A549 (cell line): ENCODE results near the gene IQSEC2. TPM values are rescaled to one million over a fixed set of nuclear protein-coding genes. Genes with fewer than 3 reads are reported as not detected.

Experiments used
- ATAC-seq, 2 experiments: fragments of 200-7000 bp in 1 of 2; fragments of >200 bp in 1 of 2; cut with Nextera tagmentation in 1 of 2; cut with Tn5 transposase in 1 of 2; 3 replicates each; pipeline versions ENCODE4 v1.8.0 to v1.9.1; 2018 to 2020; ENCODE audit warnings: mild to moderate bottlenecking in 1 of 2, moderate library complexity in 1 of 2
- CTCF ChIA-PET: fragments of 300-600 bp; sonication (Branson Sonifier 250); formaldehyde crosslinking; extraction: SDS; loops from one replicate; lab custom pipeline; 2021; ENCODE audit warnings: antibody characterized with exemption, inconsistent platforms; lab: Yijun Ruan, JAX
- POLR2A ChIA-PET: fragments of 350-600 bp; formaldehyde crosslinking; extraction: SDS; loops from one replicate; lab custom pipeline; 2021; ENCODE audit warnings: antibody characterized with exemption, inconsistent platforms; lab: Yijun Ruan, JAX
- DNase-seq, 2 experiments: peaks; one replicate each; pipeline versions ENCODE4 v3.0.0 to v3.0.0-alpha.2; 2011 to 2016; ENCODE audit warnings: low read depth in 1 of 2, low spot score in 1 of 2
- FAIRE-seq: peaks from 2 replicates; lab custom pipeline; 2011; peaks lifted over from hg19 to GRCh38; lab: Jason Lieb, UNC
- H3K27ac ChIP-seq, 2 experiments: fragments of >200 bp; sonication (Bioruptor Twin); formaldehyde crosslinking; 3 replicates each; pipeline ENCODE4 v1.5.1; 2016 to 2017
- H3K4me1 ChIP-seq: fragments of >200 bp; sonication (Bioruptor Twin); formaldehyde crosslinking; 3 replicates; pipeline ENCODE4 v1.6.1; 2016
- H3K4me2 ChIP-seq: fragments of >200 bp; sonication (Bioruptor Twin); formaldehyde crosslinking; 3 replicates; pipeline ENCODE4 v1.6.1; 2016
- H3K4me3 ChIP-seq: fragments of >200 bp; sonication (Bioruptor Twin); formaldehyde crosslinking; 3 replicates; pipeline ENCODE4 v1.5.1; 2016
- H3K9me3 ChIP-seq: fragments of >200 bp; sonication (Bioruptor Twin); formaldehyde crosslinking; 3 replicates; pipeline ENCODE4 v1.6.1; 2016
- CHD4 ChIP-seq: fragments of 200-600 bp; sonication (generic); IDR thresholded peaks from 2 replicates; pipeline ENCODE4 v1.6.1; 2016; ENCODE audit warnings: antibody characterized with exemption, mild to moderate bottlenecking, borderline replicate concordance
- E2F6 ChIP-seq: IDR thresholded peaks from 2 replicates; pipeline ENCODE4 v1.6.1; 2012; ENCODE audit warnings: low read depth, borderline replicate concordance
- EHF ChIP-seq: fragments of 250-450 bp; sonication (Bioruptor Pico); IDR thresholded peaks from 2 replicates; pipeline ENCODE4 v1.5.0; 2020; ENCODE audit warnings: mild to moderate bottlenecking
- HEYL ChIP-seq: fragments of 250-450 bp; sonication (Bioruptor Pico); IDR thresholded peaks from 2 replicates; pipeline ENCODE4 v1.8.0; 2021; ENCODE audit warnings: mild to moderate bottlenecking, moderate library complexity
- HOXA7 ChIP-seq: fragments of 250-450 bp; sonication (Bioruptor Pico); IDR thresholded peaks from 2 replicates; pipeline ENCODE4 v1.5.0; 2020; ENCODE audit warnings: mild to moderate bottlenecking, moderate library complexity
- HOXB13 ChIP-seq: fragments of 250-450 bp; sonication (Bioruptor Pico); IDR thresholded peaks from 2 replicates; pipeline ENCODE4 v1.5.0; 2020; ENCODE audit warnings: low read depth, mild to moderate bottlenecking, moderate library complexity
- POLR2A ChIP-seq: IDR thresholded peaks from 2 replicates; pipeline ENCODE4 v1.6.1; 2012; ENCODE audit warnings: mild to moderate bottlenecking, low read length
- POLR2AphosphoS2 ChIP-seq: conservative IDR thresholded peaks from 2 replicates; pipeline ENCODE4 v1.6.1; 2012; ENCODE audit warnings: low read length, improper control_type of control experiment, inconsistent platforms
- RAD21 ChIP-seq, 2 experiments: fragments of >200 bp in 1 of 2; sonication (Bioruptor Twin) in 1 of 2; formaldehyde crosslinking in 1 of 2; IDR thresholded peaks in 1 of 2; conservative IDR thresholded peaks in 1 of 2; 2 replicates in 1 of 2; 3 replicates in 1 of 2; pipeline ENCODE4 v1.6.1; 2012 to 2018; ENCODE audit warnings: inconsistent platforms in 1 of 2
- RFX5 ChIP-seq: fragments of 450-650 bp; IDR thresholded peaks from 2 replicates; pipeline ENCODE4 v1.7.1; 2014; ENCODE audit warnings: antibody characterized with exemption, mild to moderate bottlenecking, moderate library complexity
- RNF2 ChIP-seq: fragments of 200-600 bp; sonication (generic); IDR thresholded peaks from 2 replicates; pipeline ENCODE4 v1.6.1; 2016; ENCODE audit warnings: low read depth, mild to moderate bottlenecking, antibody characterized with exemption, moderate library complexity, borderline replicate concordance
- SMC3 ChIP-seq: fragments of >200 bp; sonication (Bioruptor Twin); formaldehyde crosslinking; IDR thresholded peaks from 3 replicates; pipeline ENCODE4 v1.6.1; 2018; ENCODE audit warnings: inconsistent platforms
- SREBF2 ChIP-seq: fragments of 450-650 bp; IDR thresholded peaks from 2 replicates; pipeline ENCODE4 v1.6.1; 2014; ENCODE audit warnings: mild to moderate bottlenecking, moderate library complexity
- TP53 ChIP-seq: fragments of 250-450 bp; sonication (Bioruptor Pico); IDR thresholded peaks from 2 replicates; pipeline ENCODE4 v1.5.0; 2021; ENCODE audit warnings: mild to moderate bottlenecking, moderate library complexity
- ZC3H11A ChIP-seq: fragments of 450-650 bp; IDR thresholded peaks from 2 replicates; pipeline ENCODE4 v1.6.1; 2014; ENCODE audit warnings: antibody characterized with exemption, mild to moderate bottlenecking
- ZNF302 ChIP-seq: fragments of 250-450 bp; sonication (Bioruptor Pico); IDR thresholded peaks from 2 replicates; pipeline ENCODE4 v1.9.0; 2021; ENCODE audit warnings: inconsistent platforms, mild to moderate bottlenecking, moderate library complexity
- WGBS: methylation state at CpG from one replicate; pipeline ENCODE4 v1.1.6; 2017; ENCODE audit errors: missing lambda C conversion rate; 5-methylcytosine and 5-hydroxymethylcytosine counted together
- polyA plus RNA-seq, 4 experiments: library from polyadenylated mRNA; depleted of rRNA in 3 of 4; stranded (reverse); fragments of >200 nt; fragmentation: RNase III in 1 of 4; extraction: RNeasy Plus Mini Kit Qiagen cat#74134 plus additional on column Dnase treatment in 1 of 4; gene quantifications; 2 replicates in 3 of 4; 3 replicates in 1 of 4; pipeline ENCODE4 v1.2.3, GENCODE V29; 2011 to 2017
- TF ChIP-seq, protein P1 (sequence below): fragments of 150-350 bp; IDR thresholded peaks from 2 replicates; pipeline ENCODE4 v1.6.1; 2014; ENCODE audit warnings: low read depth, mild to moderate bottlenecking, low read length
- TF ChIP-seq, protein P2 (sequence below): IDR thresholded peaks from 2 replicates; pipeline ENCODE4 v1.6.1; 2012

The IQSEC2 gene
- polyA plus RNA-seq, 2 of the 4 experiments (the other 2 are of a cell fraction): 28.3 to 37.6 TPM

DNA sequence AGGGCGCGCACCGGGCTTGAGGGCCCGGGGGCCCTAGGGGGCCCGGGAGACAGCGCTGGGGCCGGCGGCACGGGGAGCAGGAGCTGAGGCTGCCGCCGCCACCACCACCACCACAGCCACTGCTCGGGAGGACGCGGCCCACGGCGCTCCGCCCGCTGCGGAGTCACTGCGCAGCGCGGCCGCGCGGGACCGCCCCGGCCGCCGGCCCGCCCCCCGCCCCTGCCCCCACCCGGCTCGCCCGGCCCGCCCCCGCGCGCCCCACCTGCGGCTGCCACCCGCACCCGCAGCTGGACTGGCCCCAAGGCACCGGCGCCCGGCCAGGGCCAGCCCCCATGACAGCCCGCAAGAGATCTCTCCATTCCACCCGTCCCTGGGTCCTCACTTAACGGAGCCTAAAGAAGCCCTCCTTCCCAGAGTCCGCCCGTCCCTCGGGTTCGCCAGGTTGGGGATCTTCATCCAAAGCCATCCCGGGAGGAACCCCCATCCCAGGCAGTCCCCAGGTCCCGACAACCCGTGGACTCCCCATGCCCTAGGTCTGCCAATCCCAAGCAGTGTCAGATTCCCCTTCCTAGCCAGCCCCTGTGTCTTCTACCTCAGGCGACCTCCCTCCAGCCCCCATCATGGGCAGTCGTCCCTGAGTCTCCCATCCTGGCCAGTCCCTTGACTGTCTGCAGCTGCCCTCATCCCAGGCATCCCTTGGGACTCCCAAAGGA is 40.0 kb upstream of the IQSEC2 start:
- DNase-seq (no peak), FAIRE-seq (no peak), ATAC-seq (peak; percentile 51 to 63)
- H3K4me1 ChIP-seq: peaks cover 10% of the 10 kb centered on the region; the same call in 2 of the 3 replicates
- peak overlapping the region; percentile 89 for H3K4me3 ChIP-seq
- WGBS: 0% methylated on average over 3 of the region's 56 CpGs
- CTCF ChIA-PET: interaction anchor here (0.9 to 13.1 kb wide), 5 partner anchors 8 to 126 kb away, joined by 3 to 174 read pairs (median 19); partner anchors contain the start of gene IQSEC2
- H3K4me2 ChIP-seq: peak overlapping the region; percentile 100
- POLR2A ChIA-PET: no interaction called here
- H3K9me3 ChIP-seq: no peaks in the 10 kb centered on the region
- H3K27ac ChIP-seq: peak overlapping the region; percentile 63 to 86
- TF ChIP-seq POLR2A (peak; percentile 63), ZNF302 (CRISPR knock-in tag) (no peak), CHD4 (no peak), HOXB13 (no peak), POLR2AphosphoS2 (no peak)

- Histone ChIP-seq H3K27ac (peak overlapping the region; percentile 63 to 86), H3K4me2 (peak overlapping the region; percentile 100), H3K9me3 (no peaks in the 10 kb centered on the region), H3K4me1 (peaks cover 10% of the 10 kb centered on the region; the same call in 2 of the 3 replicates), H3K4me3 (peak overlapping the region; percentile 89)
- no peak for FAIRE-seq
- TF ChIP-seq RNF2: peak; percentile 63; the same call in 1 of the 2 replicates
- TF ChIP-seq, protein P1, sequence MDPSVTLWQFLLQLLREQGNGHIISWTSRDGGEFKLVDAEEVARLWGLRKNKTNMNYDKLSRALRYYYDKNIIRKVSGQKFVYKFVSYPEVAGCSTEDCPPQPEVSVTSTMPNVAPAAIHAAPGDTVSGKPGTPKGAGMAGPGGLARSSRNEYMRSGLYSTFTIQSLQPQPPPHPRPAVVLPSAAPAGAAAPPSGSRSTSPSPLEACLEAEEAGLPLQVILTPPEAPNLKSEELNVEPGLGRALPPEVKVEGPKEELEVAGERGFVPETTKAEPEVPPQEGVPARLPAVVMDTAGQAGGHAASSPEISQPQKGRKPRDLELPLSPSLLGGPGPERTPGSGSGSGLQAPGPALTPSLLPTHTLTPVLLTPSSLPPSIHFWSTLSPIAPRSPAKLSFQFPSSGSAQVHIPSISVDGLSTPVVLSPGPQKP: no peak
- no CpG with 5 or more reads among the region's 75 CpGs for WGBS
- ChIA-PET CTCF (interaction anchor here (0.9 to 13.1 kb wide), 8 partner anchors 9 to 161 kb away, joined by 3 to 174 read pairs (median 12); partner anchors contain the start of gene IQSEC2), POLR2A (no interaction called here)
- ATAC-seq: peak; percentile 38 to 43
- DNase-seq: no peak
Observed at GRCh38 chrX:53320543-53321229, 39.3 kb upstream of the IQSEC2 start.

DNA sequence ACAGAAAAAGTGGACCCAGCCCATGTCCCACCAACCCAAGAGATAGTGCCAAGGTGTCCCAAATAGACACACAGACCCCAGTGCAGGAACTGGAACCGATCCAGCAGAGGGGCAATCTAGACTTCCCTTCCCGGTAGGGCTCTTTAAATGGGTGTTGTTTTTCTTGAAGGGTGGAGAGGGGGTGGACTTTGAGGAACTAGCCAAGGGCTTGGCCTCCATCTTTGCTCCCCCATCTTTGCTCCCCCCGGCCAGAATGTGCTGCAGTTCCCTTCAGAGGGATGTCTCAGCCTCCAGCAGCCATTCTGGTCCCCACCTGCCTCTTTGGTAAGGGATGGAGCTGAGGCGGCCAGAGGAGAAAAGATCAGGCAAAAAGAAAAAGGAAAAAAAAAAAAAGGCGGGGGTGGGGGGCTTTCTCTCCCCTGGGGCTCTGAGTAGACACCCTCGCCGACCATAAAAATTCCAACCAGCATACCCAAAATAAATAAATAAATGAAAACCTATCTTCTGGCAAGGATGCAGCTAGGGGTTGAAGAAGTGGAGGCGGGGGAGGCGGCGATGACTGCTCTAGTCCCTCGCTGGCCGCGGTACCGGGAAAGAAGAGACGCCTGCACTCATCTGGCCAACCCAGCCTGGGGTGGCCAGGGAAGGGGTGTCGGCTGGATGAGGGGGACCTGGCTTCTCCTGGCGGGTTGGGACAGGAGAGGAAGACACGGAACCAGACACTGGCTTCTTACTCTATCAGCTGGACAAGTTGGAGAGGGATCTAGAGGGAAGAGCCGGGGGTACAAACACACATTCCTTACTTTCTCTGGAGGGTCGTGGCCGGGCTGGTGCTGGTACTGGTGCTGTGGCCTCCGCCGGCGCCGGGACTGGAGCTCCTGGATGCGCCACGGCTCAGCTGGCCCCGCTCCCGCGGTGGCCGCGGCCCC is 38.5 kb upstream of the IQSEC2 start:
- H3K9me3 ChIP-seq: no peaks in the 10 kb centered on the region
- TF ChIP-seq RAD21 (conservative IDR thresholded peaks at IDR 0.05 in 1 of 2, IDR thresholded peaks at IDR 0.05 in 1 of 2) (no peak), RFX5 (no peak), EHF (no peak), HOXA7 (no peak), HEYL (no peak), SMC3 (no peak), TP53 (CRISPR knock-in tag) (no peak), SREBF2 (no peak), HOXB13 (no peak), CHD4 (no peak), ZC3H11A (no peak), E2F6 (no peak)
- TF ChIP-seq, protein P2, sequence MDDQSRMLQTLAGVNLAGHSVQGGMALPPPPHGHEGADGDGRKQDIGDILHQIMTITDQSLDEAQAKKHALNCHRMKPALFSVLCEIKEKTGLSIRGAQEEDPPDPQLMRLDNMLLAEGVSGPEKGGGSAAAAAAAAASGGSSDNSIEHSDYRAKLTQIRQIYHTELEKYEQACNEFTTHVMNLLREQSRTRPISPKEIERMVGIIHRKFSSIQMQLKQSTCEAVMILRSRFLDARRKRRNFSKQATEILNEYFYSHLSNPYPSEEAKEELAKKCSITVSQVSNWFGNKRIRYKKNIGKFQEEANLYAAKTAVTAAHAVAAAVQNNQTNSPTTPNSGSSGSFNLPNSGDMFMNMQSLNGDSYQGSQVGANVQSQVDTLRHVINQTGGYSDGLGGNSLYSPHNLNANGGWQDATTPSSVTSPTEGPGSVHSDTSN: no peak
- TF ChIP-seq, all 56 proteins: peak for 0
- WGBS: 31% methylated on average over 14 of the region's 32 CpGs
- ChIA-PET POLR2A (no interaction called here), CTCF (interaction anchor here (1.1 to 13.1 kb wide), 7 partner anchors 8 to 161 kb away, joined by 3 to 174 read pairs (median 37); partner anchors contain the start of gene IQSEC2)
- DNase-seq: no peak
- peak overlapping the region; percentile 100 for H3K4me2 ChIP-seq
- H3K4me1 ChIP-seq: peaks cover 10% of the 10 kb centered on the region; the same call in 2 of the 3 replicates
- no peak for FAIRE-seq
- 0 out of 6 replicates have a peak, but pooled peaks of 1 of the 2 experiments have one; percentile 4 for ATAC-seq
- H3K4me3 ChIP-seq: peak overlapping the region; percentile 89
- peak overlapping the region; percentile 63 to 86; a peak in 5 of 6 replicates for H3K27ac ChIP-seq
